BLaER1 treated with 17β-estradiol and CSF1 and Interleukin-3, amounts not matched to agents 10 nM and 100 nM (cell line): ENCODE data around the gene XRCC3.

ENCODE experiments used
- H3K27ac ChIP-seq, 11 experiments: shearing (Covaris generic); formaldehyde crosslinking; 2 replicates each; pipeline ENCODE4 v1.8.1; 2022
- H3K27me3 ChIP-seq, 11 experiments: shearing (Covaris generic); formaldehyde crosslinking; 2 replicates each; pipeline ENCODE4 v1.8.1; 2022
- H3K36me3 ChIP-seq, 11 experiments: shearing (Covaris generic); formaldehyde crosslinking; 2 replicates each; pipeline ENCODE4 v1.8.1; 2022
- H3K4me1 ChIP-seq, 10 experiments: shearing (Covaris generic); formaldehyde crosslinking; 2 replicates each; pipeline ENCODE4 v1.8.1; 2022
- H3K4me2 ChIP-seq, 11 experiments: shearing (Covaris generic); formaldehyde crosslinking; 2 replicates each; pipeline ENCODE4 v1.8.1; 2022
- H3K4me3 ChIP-seq, 10 experiments: shearing (Covaris generic); formaldehyde crosslinking; 2 replicates each; pipeline ENCODE4 v1.8.1; 2022
- H3K9ac ChIP-seq, 11 experiments: shearing (Covaris generic); formaldehyde crosslinking; 2 replicates each; pipeline ENCODE4 v1.8.1; 2022
- H3K9me3 ChIP-seq, 11 experiments: shearing (Covaris generic); formaldehyde crosslinking; replicated peaks in 1 of 11; 2 replicates each; pipeline ENCODE4 v1.8.1; 2022
- H4K20me1 ChIP-seq, 11 experiments: shearing (Covaris generic); formaldehyde crosslinking; 2 replicates each; pipeline ENCODE4 v1.8.1; 2022
- Cebpa-rat ChIP-seq, 11 experiments: shearing (Covaris generic); IDR thresholded peaks; 2 replicates each; pipeline ENCODE4 v1.8.1; 2022

Gene XRCC3

GRCh38 chr14:103668117-103668516, 47.1 kb downstream of the XRCC3 start:
- no peak for TF ChIP-seq Cebpa-rat (IDR thresholded peaks at IDR 0.05)
- peaks cover 17 to 100% (median 69%) of the 10 kb centered on the region in 11 experiments for H4K20me1 ChIP-seq
- peaks cover 97 to 100% (median 100%) of the 10 kb centered on the region in 11 experiments for H3K36me3 ChIP-seq
- no peak overlapping the region for H3K9ac ChIP-seq
- no peak overlapping the region for H3K4me3 ChIP-seq
- H3K4me1 ChIP-seq: peaks cover 0 to 12% (median 7%) of the 10 kb centered on the region in 10 experiments; a peak in 10 of 20 replicates
- H3K9me3 ChIP-seq: no peaks in the 10 kb centered on the region
- no peaks in the 10 kb centered on the region for H3K27me3 ChIP-seq
- no peak overlapping the region for H3K4me2 ChIP-seq
- no peak overlapping the region for H3K27ac ChIP-seq

GRCh38 chr14:103667671-103668070, 47.6 kb downstream of the XRCC3 start:
- no peaks in the 10 kb centered on the region for H3K9me3 ChIP-seq
- H3K27ac ChIP-seq: no peak overlapping the region
- H4K20me1 ChIP-seq: peaks cover 19 to 100% (median 72%) of the 10 kb centered on the region in 11 experiments
- H3K4me3 ChIP-seq: no peak overlapping the region
- H3K9ac ChIP-seq: no peak overlapping the region
- peaks cover 0 to 13% (median 7%) of the 10 kb centered on the region in 10 experiments; a peak in 10 of 20 replicates for H3K4me1 ChIP-seq
- H3K4me2 ChIP-seq: no peak overlapping the region
- no peaks in the 10 kb centered on the region for H3K27me3 ChIP-seq
- H3K36me3 ChIP-seq: peaks cover 97 to 100% (median 100%) of the 10 kb centered on the region in 11 experiments
- no peak for TF ChIP-seq Cebpa-rat (IDR thresholded peaks at IDR 0.05)

GRCh38 chr14:103663506-103663905, 51.7 kb downstream of the XRCC3 start:
- peaks cover 97 to 100% (median 100%) of the 10 kb centered on the region in 11 experiments for H3K36me3 ChIP-seq
- no peak for TF ChIP-seq Cebpa-rat (IDR thresholded peaks at IDR 0.05)
- no peak overlapping the region for H3K4me3 ChIP-seq
- H3K4me2 ChIP-seq: peak overlapping the region in 5 of 11 experiments; percentile 1 to 41 (median 14); a peak in 5 of 22 replicates
- H3K9me3 ChIP-seq: no peaks in the 10 kb centered on the region
- peak overlapping the region in 6 of 11 experiments; percentile 4 to 49 (median 12); a peak in 6 of 22 replicates for H3K27ac ChIP-seq
- peaks cover 36 to 100% (median 92%) of the 10 kb centered on the region in 11 experiments for H4K20me1 ChIP-seq
- no peaks in the 10 kb centered on the region for H3K27me3 ChIP-seq
- H3K4me1 ChIP-seq: peaks cover 0 to 13% (median 7%) of the 10 kb centered on the region in 10 experiments; a peak in 10 of 20 replicates
- peak overlapping the region in 5 of 11 experiments; percentile 9 to 36 (median 19); a peak in 2 of 22 replicates for H3K9ac ChIP-seq

GRCh38 chr14:103662591-103662990, 52.7 kb downstream of the XRCC3 start:
- Histone ChIP-seq H3K27me3 (no peaks in the 10 kb centered on the region), H3K9ac (no peak overlapping the region), H3K9me3 (no peaks in the 10 kb centered on the region), H3K36me3 (peaks cover 97 to 100% (median 100%) of the 10 kb centered on the region in 11 experiments), H3K4me2 (no peak overlapping the region), H3K4me3 (no peak overlapping the region), H4K20me1 (peaks cover 36 to 100% (median 93%) of the 10 kb centered on the region in 11 experiments), H3K4me1 (peaks cover 4 to 13% (median 7%) of the 10 kb centered on the region in 10 experiments; a peak in 12 of 20 replicates), H3K27ac (no peak overlapping the region)
- TF ChIP-seq Cebpa-rat (IDR thresholded peaks at IDR 0.05): no peak

- H3K27ac ChIP-seq: no peak overlapping the region
- peaks cover 5 to 13% (median 10%) of the 10 kb centered on the region in 10 experiments; a peak in 15 of 20 replicates for H3K4me1 ChIP-seq
- no peak overlapping the region for H3K4me3 ChIP-seq
- H3K9me3 ChIP-seq: no peaks in the 10 kb centered on the region
- H3K4me2 ChIP-seq: no peak overlapping the region
- TF ChIP-seq Cebpa-rat (IDR thresholded peaks at IDR 0.05): no peak
- H3K27me3 ChIP-seq: no peaks in the 10 kb centered on the region
- peaks cover 38 to 100% (median 93%) of the 10 kb centered on the region in 11 experiments for H4K20me1 ChIP-seq
- peaks cover 97 to 100% (median 100%) of the 10 kb centered on the region in 11 experiments for H3K36me3 ChIP-seq
- H3K9ac ChIP-seq: no peak overlapping the region
Observed at GRCh38 chr14:103662029-103662428, 53.2 kb downstream of the XRCC3 start.

- Histone ChIP-seq H3K4me3 (no peak overlapping the region), H4K20me1 (peaks cover 49 to 100% (median 95%) of the 10 kb centered on the region in 11 experiments), H3K4me1 (peaks cover 5 to 35% (median 14%) of the 10 kb centered on the region in 10 experiments; a peak in 15 of 20 replicates), H3K9me3 (no peaks in the 10 kb centered on the region), H3K4me2 (no peak overlapping the region), H3K27me3 (no peaks in the 10 kb centered on the region), H3K36me3 (peaks cover 98 to 100% (median 100%) of the 10 kb centered on the region in 11 experiments), H3K9ac (no peak overlapping the region), H3K27ac (no peak overlapping the region)
- no peak for TF ChIP-seq Cebpa-rat (IDR thresholded peaks at IDR 0.05)
Observed at GRCh38 chr14:103659631-103660030, 55.6 kb downstream of the XRCC3 start.

GRCh38 chr14:103657471-103657870, 57.8 kb downstream of the XRCC3 start:
- H4K20me1 ChIP-seq: peaks cover 63 to 100% (median 98%) of the 10 kb centered on the region in 11 experiments
- peaks cover 0 to 35% (median 2%) of the 10 kb centered on the region in 10 experiments; a peak in 9 of 20 replicates for H3K4me1 ChIP-seq
- no peak overlapping the region; a peak in 1 of 22 replicates for H3K4me2 ChIP-seq
- H3K9me3 ChIP-seq: no peaks in the 10 kb centered on the region
- no peaks in the 10 kb centered on the region for H3K27me3 ChIP-seq
- no peak overlapping the region for H3K9ac ChIP-seq
- H3K27ac ChIP-seq: no peak overlapping the region
- peaks cover 95 to 100% (median 100%) of the 10 kb centered on the region in 11 experiments for H3K36me3 ChIP-seq
- H3K4me3 ChIP-seq: no peak overlapping the region
- no peak for TF ChIP-seq Cebpa-rat (IDR thresholded peaks at IDR 0.05)

GRCh38 chr14:103656756-103657133, 58.5 kb downstream of the XRCC3 start:
- Histone ChIP-seq H3K27me3 (no peaks in the 10 kb centered on the region), H3K4me1 (peaks cover 0 to 35% (median 2%) of the 10 kb centered on the region in 10 experiments; a peak in 9 of 20 replicates), H3K27ac (no peak overlapping the region), H3K9ac (0 out of 22 replicates have a peak overlapping the region, but pooled peaks of 1 of the 11 experiments have one; percentile 5), H3K36me3 (peaks cover 90 to 100% (median 97%) of the 10 kb centered on the region in 11 experiments), H3K4me2 (peak overlapping the region in 2 of 11 experiments; percentile 30 to 71; a peak in 4 of 22 replicates), H4K20me1 (peaks cover 70 to 100% (median 98%) of the 10 kb centered on the region in 11 experiments), H3K9me3 (no peaks in the 10 kb centered on the region), H3K4me3 (no peak overlapping the region)
- no peak for TF ChIP-seq Cebpa-rat (IDR thresholded peaks at IDR 0.05)

- peak overlapping the region in 3 of 11 experiments; percentile 17 to 31 (median 18); a peak in 2 of 22 replicates for H3K27ac ChIP-seq
- no peak for TF ChIP-seq Cebpa-rat (IDR thresholded peaks at IDR 0.05)
- peak overlapping the region in 3 of 11 experiments; percentile 5 to 65 (median 32); a peak in 3 of 22 replicates for H3K9ac ChIP-seq
- no peaks in the 10 kb centered on the region for H3K9me3 ChIP-seq
- H3K4me3 ChIP-seq: no peak overlapping the region
- H3K36me3 ChIP-seq: peaks cover 85 to 100% (median 95%) of the 10 kb centered on the region in 11 experiments
- H3K4me2 ChIP-seq: peak overlapping the region in 4 of 11 experiments; percentile 3 to 71 (median 28); a peak in 6 of 22 replicates
- H3K4me1 ChIP-seq: peaks cover 0 to 37% (median 4%) of the 10 kb centered on the region in 10 experiments; a peak in 9 of 20 replicates
- H3K27me3 ChIP-seq: no peaks in the 10 kb centered on the region
- H4K20me1 ChIP-seq: peaks cover 71 to 100% (median 98%) of the 10 kb centered on the region in 11 experiments
Observed at GRCh38 chr14:103656031-103656755, 59.1 kb downstream of the XRCC3 start.
